ENCODE measurements around the gene LIPC.

DNA sequence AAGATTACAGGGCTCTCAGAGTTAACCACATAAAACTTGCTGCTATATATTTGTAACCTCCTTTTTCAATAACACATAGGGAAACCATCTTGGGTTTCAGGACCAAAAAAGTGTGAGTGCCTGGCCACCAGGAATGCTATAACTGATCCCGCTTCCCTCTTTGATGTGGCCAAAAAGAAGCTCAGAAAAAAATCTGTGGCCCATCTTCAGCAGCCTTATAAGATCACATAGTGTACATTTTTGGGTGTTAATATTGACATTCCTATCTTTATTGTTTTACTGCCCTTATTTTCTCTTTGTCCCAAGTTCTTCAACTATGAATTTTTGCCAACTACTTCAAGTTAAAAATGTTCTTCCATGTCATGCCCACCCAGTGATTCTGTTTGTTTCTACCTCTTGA is 102.8 kb downstream of the LIPC start:
- no peak for TF ChIP-seq CTCF (IDR thresholded peaks at IDR 0.05)
- TF ChIP-seq POLR2A (IDR thresholded peaks at IDR 0.05) = no peak
